ENCODE measurements around the gene FEZ2.

DNA sequence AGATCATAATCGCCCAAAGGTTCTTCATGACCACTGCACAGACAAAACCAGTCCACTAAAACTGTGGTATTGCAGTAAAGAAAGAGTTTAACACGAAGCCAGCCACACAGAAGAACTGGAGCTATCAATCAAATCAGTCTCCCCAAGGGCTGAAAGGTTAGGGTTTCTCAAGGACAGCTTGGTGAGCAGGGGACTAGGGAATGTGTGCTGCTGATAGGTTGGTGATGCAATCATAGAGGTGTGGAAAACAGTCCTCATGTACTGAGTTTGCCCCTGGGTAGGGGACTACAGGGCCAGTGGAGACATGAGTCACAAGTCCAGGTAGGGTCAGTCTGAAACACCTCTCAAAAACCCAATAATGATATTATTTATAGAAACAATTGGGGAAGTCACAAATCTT lies 27.3 kb upstream of the FEZ2 start:
- TF ChIP-seq POLR2A (IDR thresholded peaks at IDR 0.05; ENCODE audit: borderline replicate concordance, extremely low read depth, insufficient read depth, insufficient read length) (no peak), SP1 (IDR thresholded peaks at IDR 0.05; ENCODE audit: low read depth) (no peak), EGR1 (IDR thresholded peaks at IDR 0.05; ENCODE audit: low read depth) (no peak), CEBPB (IDR thresholded peaks at IDR 0.05; ENCODE audit: low read depth) (0 out of 2 replicates have a peak, but pooled peaks have one; percentile 29), EZH2 (IDR thresholded peaks at IDR 0.05) (no peak), POLR2AphosphoS5 (IDR thresholded peaks at IDR 0.05; ENCODE audit: low read depth, low read length) (no peak)
- TF ChIP-seq, protein P1, sequence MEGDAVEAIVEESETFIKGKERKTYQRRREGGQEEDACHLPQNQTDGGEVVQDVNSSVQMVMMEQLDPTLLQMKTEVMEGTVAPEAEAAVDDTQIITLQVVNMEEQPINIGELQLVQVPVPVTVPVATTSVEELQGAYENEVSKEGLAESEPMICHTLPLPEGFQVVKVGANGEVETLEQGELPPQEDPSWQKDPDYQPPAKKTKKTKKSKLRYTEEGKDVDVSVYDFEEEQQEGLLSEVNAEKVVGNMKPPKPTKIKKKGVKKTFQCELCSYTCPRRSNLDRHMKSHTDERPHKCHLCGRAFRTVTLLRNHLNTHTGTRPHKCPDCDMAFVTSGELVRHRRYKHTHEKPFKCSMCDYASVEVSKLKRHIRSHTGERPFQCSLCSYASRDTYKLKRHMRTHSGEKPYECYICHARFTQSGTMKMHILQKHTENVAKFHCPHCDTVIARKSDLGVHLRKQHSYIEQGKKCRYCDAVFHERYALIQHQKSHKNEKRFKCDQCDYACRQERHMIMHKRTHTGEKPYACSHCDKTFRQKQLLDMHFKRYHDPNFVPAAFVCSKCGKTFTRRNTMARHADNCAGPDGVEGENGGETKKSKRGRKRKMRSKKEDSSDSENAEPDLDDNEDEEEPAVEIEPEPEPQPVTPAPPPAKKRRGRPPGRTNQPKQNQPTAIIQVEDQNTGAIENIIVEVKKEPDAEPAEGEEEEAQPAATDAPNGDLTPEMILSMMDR (IDR thresholded peaks at IDR 0.05 in 2 of 3, conservative IDR thresholded peaks at IDR 0.05 in 1 of 3; ENCODE audit: borderline replicate concordance in 1 of 3, insufficient read depth in 1 of 3, low read depth in 2 of 3, low read length in 2 of 3): no peak
